Activated CD4-positive, alpha-beta T cell treated with anti-CD3 and anti-CD28 coated beads, Interleukin-2, amount 50 U/mL, for 48 hours (primary cell): ENCODE results near the gene TBCK.
"Not testable (repeated sequence)": the region's sequence is repeated elsewhere in the genome, so short reads cannot be mapped to it uniquely, and the experiment has no call there.

Source experiments
- DNase-seq, 2 experiments: peaks; one replicate each; pipeline ENCODE4 v3.0.0-alpha.2; 2020

Gene TBCK

DNA sequence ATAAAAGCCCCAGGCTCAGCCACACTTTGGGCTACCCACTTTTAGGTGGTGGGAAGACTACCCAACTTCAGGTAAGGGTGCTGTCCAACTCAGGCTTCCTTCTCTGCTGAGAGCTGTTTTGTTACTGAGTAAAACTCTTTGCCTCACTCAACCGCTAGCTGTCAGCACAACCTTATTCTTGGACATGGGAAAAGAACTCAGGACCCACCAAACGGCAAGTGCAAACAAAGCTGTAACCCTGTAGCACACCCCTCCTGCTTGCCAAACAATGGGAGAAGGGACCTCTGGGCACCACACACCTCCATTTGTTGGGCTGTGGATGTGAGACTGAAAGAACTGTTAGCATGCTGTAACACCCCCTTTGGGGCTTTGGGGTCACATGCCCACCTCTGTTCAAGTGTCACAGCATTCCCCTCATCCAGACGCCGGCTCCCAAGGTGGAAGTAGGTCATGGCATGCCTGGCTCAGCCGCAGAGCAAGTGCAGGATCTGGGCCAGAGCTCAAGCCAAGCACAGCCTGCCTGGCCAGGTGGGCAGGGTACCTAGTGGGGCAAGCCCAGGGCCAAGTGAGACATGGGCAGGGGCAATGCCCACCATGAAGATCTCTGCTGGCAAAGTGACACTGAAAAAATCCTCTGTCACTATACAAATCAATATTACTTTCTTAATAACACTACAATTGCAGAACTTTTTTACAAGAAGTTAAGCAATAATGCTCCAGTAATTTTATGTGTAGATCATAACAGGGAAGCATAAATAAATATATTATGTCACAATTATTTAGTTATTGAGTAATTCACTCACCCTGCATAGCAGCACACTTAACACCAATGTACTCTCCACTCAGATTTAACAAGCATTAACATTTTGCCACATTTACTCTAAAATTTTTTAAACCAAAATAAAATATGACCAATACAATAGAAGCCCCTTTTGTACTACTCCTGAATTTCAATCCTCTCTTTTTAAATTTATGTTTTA lies 107.2 kb downstream of the TBCK start:
- DNase-seq: no peak

DNA sequence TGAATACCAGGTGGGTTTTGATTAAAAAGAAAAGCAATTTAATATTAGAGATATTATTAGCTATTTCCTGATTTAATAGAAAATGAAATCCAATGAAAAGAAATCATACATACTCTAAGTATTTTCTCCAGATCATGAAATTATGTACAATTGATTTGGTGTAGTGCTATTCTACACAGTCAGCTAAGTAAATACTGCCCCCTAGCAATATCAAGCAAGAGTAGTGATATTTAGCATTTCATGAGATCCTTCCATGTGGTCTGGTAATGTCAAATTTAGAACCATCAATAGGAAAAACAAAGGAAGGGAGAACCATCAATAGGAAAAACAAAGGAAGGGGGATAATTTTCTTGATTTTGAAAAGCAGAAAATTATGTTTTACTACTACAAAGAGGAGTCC lies 114.6 kb downstream of the TBCK start:
- DNase-seq: no peak

DNA sequence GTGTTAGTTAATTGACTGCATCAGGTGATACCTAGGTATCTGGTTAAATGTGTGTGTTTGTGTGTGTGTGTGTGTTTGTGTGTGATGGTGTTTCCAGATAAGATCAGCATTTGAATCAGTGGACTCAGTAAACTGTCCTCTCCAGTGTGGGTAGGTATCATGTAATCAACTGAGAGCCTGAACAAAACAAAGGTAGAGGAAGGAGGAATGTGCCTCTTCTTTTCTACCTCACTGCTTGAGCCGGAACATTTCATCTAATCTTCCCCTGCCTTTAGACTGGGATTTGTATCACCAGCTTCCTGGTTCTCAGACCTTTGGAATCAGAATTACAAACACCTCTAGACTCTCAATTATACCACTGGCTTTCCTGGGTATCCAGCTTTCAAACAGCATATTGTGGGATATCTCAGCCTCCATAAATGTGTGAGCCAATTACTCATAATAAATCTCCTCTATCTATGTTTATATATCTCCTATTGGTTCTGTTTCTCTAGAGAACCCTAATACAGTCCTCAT lies 120.5 kb downstream of the TBCK start:
- no peak for DNase-seq

- DNase-seq: no peak
Measured at GRCh38 chr4:106194801-106195200, 121.2 kb downstream of the TBCK start.

DNA sequence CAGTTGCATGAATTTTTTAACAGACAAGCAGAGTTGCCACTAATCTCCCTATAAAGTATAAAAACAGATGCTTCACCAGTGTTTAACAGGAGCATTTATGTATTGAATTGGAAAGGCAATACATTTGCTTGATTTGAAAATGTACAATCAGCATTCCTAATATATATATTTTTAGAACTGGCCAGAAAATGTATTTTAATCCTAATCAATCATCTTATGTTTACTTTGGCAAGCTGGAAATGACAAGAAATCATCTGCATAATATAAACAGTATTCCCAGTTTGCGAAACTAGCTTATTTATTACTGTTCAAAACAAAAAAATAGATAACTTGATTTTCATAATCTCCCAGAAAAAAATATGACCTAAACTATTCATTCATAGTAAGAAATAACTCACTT lies 123.9 kb downstream of the TBCK start:
- DNase-seq: no peak

- no peak for DNase-seq
Measured at GRCh38 chr4:106186201-106186600, 129.8 kb downstream of the TBCK start.

- no peak for DNase-seq
Measured at GRCh38 chr4:106183551-106183950, 132.5 kb downstream of the TBCK start.

GRCh38 chr4:106172861-106173260 lies 143.1 kb downstream of the TBCK start:
- no peak for DNase-seq

- no peak for DNase-seq
Measured at GRCh38 chr4:106165351-106166010, 150.5 kb downstream of the TBCK start.

- no peak for DNase-seq
Measured at GRCh38 chr4:106162278-106162677, 153.7 kb downstream of the TBCK start.

DNA sequence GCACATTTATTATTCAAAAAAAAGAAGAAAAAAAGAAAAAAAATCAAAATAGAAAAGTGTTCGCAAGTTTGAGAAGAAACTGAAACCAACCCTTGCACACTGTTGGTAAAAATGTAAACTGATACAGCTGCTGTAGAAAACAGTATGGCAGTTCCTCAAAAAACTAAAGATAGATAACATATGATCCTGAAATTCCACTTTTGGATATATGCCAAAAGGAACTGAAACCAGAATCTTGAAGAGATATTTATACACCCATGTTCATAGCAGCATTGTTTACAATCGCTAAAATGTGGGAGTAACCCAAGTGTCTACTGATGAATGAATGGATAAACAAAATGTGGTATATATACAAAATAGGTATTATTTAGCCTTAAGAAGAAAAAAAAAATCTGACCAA lies 155.4 kb downstream of the TBCK start:
- no peak for DNase-seq

GRCh38 chr4:106149911-106150310 lies 166.1 kb downstream of the TBCK start:
- DNase-seq: no peak

DNA sequence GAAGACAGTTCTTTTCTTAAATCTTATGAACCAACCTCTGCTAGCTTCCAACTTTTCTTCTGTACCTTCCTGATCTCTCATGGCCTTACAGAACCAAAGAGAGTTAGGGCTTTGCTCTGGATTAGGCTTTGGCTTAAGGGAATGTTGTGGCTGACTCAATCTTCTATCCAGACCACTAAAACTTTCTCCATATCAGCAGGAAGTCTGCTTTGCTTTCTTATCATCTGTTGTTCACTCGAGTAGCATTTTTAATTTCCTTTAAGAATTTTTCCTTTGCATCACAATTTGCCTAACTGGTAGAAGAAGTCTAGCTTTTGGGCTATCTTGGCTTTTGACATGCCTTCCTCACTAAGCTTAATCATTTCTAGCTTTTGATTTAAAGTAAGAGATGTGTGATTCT lies 167.0 kb downstream of the TBCK start:
- no peak for DNase-seq

DNA sequence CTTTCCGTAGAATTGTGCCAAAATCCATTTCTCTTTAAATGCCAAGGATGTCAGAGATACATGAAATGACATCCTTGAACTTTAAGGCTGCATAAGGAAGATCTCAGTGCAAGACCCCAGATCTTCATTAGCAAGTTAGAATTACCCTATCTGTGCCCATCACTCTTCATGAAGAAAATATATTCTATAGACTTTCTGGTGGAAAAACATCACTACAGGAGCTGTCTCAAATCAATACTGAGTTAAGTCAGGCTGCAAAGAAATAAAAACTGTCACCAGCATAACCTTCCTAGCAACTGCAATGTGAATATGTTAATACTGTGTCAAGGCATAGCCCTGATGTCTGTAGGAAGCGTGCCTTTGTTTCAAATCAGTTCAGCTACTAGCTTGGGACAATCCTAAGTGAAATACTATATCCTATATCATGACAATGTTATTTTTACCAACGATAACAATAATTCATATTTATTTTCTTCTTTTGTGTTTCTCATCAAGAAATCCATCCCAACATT lies 173.3 kb downstream of the TBCK start:
- no peak for DNase-seq

DNA sequence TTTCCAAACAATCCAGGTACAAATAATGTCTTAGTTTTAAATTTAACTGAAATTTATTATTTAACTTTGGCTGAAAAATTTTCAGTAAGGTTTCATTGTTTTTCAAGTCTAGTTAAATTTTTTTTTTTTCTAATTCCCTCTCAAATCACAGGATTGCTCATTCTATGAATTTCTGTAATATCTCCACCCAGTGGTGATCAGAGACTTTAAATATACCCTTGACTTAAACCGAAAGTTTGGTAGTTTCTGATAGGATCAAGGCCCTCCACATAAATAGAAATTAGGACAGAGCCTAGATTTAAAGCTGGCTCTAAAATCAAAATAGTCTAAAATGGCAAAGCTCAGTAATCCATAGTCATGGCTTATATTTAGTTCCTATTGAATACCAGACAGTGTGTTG lies 175.4 kb downstream of the TBCK start:
- DNase-seq: no peak

DNA sequence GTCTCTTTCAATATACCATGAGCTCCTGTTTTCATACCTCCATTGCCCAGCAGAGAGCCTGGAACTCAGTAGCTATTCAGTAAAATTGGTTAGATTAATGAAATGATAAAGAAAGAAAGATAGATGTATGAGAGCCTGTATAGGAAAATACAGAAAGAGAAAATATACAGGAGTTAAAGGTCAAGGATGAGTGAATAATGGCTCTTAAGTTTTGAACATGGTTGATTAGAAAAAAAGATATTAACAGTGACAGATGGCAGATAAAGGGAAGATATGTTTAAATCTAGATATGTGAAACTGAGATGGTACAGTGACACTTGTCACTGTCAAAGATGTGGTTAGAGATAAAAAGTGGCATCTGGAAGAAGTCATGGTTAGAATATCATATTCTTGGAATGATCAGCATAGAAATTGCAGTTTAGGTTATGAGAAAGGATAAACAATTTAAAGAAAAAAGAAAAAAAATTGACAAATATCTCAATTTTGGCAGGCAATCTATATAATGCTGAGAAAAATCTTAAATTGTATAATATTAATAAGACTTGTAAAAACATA lies 179.2 kb downstream of the TBCK start:
- DNase-seq: no peak

DNA sequence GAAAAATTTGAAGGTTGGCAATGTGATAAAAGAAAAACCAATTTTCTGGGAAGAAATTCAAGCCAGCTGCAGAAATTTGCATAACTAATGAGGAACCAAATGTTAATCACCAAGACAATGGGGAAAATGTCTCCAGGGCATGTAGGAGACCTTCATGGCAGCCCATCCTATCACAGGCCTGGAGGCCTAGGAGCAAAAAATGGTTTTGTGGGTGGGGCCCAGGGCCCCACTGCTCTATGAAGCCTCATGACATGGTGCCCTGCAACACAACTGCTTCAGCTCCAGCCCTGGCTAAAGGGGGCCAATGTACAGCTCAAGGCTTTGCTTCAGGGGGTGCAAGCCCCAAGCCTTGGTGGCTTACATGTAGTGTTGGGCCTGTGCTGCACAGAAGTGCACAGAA lies 184.0 kb downstream of the TBCK start:
- no peak for DNase-seq

- DNase-seq: no peak
Measured at GRCh38 chr4:106126062-106126461, 189.9 kb downstream of the TBCK start.

- DNase-seq: not testable (repeated sequence)
Measured at GRCh38 chr4:106119949-106120555, 196.0 kb downstream of the TBCK start.

DNA sequence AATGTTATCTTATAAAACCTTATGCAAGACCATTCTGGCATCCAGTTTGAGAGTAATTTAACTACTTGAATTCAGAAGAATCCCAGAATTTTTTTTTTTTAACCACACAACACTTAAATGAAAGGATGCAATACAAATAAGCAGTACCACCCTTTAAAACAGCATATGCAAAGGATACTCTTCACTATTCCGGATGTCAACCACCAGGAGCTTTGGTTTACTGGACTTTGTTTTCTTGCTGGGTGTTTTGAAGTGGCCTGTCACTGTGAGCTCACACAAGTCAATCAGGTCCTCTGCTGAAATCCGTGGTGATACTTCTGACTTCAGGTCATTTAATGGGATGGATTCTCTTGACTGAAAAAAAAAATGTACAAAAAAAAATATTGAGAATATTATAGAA lies 200.0 kb downstream of the TBCK start:
- no peak for DNase-seq

GRCh38 chr4:106114270-106114669 lies 201.7 kb downstream of the TBCK start:
- no peak for DNase-seq

DNA sequence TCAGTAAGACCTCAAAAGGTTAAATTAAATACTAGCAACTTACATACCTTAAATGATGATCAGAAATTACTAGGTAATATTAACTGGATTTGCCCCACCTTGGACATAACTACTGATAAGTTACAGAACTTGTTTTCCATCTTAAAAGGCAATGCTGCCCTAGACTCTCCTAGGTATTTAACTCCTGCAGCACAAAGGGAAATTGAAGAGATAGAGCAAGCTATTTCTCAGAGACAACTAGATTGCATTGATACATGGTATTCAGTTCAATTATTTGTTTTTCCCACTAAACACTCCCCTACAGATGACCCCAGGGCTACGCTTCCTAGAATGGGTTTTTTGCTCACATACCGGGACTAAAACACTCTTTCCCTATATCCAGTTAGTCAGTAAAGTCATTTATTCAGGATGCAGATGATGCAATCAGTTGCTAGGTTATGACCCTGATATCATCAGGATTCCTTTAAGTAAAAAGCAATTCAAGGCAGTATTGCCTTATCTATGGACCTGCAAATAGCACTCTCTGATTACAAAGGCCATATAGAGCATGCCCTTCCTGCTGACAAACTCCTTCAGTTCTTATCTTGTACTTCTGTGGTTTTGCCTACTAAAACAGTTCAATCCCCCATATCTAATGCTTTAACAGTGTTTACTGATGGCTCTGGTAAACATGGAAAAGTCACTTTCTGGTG lies 204.1 kb downstream of the TBCK start:
- not testable (repeated sequence) for DNase-seq
